ENCODE results near the gene LRMDA.

- TF ChIP-seq, protein P1, sequence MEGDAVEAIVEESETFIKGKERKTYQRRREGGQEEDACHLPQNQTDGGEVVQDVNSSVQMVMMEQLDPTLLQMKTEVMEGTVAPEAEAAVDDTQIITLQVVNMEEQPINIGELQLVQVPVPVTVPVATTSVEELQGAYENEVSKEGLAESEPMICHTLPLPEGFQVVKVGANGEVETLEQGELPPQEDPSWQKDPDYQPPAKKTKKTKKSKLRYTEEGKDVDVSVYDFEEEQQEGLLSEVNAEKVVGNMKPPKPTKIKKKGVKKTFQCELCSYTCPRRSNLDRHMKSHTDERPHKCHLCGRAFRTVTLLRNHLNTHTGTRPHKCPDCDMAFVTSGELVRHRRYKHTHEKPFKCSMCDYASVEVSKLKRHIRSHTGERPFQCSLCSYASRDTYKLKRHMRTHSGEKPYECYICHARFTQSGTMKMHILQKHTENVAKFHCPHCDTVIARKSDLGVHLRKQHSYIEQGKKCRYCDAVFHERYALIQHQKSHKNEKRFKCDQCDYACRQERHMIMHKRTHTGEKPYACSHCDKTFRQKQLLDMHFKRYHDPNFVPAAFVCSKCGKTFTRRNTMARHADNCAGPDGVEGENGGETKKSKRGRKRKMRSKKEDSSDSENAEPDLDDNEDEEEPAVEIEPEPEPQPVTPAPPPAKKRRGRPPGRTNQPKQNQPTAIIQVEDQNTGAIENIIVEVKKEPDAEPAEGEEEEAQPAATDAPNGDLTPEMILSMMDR (IDR thresholded peaks at IDR 0.05), result no peak
- TF ChIP-seq EP300 (IDR thresholded peaks at IDR 0.05; ENCODE audit: low read depth) (no peak), POLR2AphosphoS5 (IDR thresholded peaks at IDR 0.05) (no peak), POLR2A (IDR thresholded peaks at IDR 0.05) (no peak)
Measured at GRCh38 chr10:76025124-76025477, 593.7 kb downstream of the LRMDA start.

Data from transverse colon (tissue), 4 donors.